Dedifferentiated amniotic fluid mesenchymal stem cell (primary cell): ENCODE data around the gene ARID4A.
"Not testable (repeated sequence)": the region's sequence is repeated elsewhere in the genome, so short reads cannot be mapped to it uniquely, and the experiment has no call there.

ENCODE experiments used
- DNase-seq: peaks from one replicate; pipeline ENCODE4 v3.0.0-alpha.2; 2016; ENCODE audit errors: extremely low spot score

Gene ARID4A

GRCh38 chr14:58362798-58363412, 64.5 kb downstream of the ARID4A start:
- no peak for DNase-seq

DNA sequence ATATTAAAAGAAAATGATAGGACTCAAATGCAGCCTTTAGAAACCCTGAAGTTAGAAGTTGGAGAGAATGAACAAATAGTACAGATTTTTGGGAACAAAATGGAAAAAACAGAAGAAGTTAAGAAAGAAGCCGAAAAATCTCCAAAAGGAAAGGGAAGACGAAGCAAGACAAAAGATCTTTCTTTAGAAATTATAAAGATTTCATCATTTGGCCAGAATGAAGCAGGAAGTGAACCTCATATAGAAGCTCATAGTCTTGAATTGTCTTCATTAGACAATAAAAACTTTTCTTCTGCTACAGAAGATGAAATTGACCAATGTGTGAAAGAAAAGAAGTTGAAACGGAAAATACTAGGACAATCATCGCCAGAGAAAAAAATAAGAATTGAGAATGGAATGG, 66.0 kb downstream of the ARID4A start:
- no peak for DNase-seq

- no peak for DNase-seq
Measured at GRCh38 chr14:58367296-58367695, 68.9 kb downstream of the ARID4A start.

- no peak for DNase-seq
Measured at GRCh38 chr14:58368956-58369355, 70.6 kb downstream of the ARID4A start.

DNA sequence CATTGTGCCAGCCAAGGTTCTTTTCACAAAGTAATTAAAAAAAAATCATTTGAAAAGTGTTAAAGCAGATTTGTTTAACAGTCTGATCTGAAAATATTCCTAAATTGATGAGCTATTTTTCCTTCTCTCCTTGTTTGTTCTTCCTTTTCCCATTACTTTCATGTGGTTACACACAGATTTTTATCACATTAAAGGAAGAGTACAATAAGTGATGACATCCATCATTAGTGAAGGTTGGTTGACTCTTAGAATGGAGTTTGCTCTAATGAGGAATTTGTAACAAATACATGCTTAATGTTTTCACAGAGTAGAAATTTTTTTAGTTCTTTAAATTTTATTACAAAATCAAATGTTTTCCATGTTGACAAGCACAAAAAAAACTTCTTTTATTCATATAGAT, 78.4 kb downstream of the ARID4A start:
- DNase-seq: no peak

- no peak for DNase-seq
Measured at GRCh38 chr14:58390830-58391229, 92.5 kb downstream of the ARID4A start.

DNA sequence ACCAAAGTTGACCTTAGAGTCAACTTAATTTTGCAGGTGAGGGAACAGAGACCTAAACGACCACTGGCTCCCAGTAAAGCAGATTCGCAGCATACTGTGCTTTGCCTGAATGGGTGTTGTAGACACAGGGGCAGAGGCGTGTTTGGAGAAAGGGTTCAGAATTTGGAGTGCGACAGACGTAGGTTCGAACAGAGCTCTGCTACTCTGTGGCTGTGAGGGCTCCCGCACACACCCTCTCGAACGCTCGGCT, 97.1 kb downstream of the ARID4A start:
- no peak for DNase-seq

DNA sequence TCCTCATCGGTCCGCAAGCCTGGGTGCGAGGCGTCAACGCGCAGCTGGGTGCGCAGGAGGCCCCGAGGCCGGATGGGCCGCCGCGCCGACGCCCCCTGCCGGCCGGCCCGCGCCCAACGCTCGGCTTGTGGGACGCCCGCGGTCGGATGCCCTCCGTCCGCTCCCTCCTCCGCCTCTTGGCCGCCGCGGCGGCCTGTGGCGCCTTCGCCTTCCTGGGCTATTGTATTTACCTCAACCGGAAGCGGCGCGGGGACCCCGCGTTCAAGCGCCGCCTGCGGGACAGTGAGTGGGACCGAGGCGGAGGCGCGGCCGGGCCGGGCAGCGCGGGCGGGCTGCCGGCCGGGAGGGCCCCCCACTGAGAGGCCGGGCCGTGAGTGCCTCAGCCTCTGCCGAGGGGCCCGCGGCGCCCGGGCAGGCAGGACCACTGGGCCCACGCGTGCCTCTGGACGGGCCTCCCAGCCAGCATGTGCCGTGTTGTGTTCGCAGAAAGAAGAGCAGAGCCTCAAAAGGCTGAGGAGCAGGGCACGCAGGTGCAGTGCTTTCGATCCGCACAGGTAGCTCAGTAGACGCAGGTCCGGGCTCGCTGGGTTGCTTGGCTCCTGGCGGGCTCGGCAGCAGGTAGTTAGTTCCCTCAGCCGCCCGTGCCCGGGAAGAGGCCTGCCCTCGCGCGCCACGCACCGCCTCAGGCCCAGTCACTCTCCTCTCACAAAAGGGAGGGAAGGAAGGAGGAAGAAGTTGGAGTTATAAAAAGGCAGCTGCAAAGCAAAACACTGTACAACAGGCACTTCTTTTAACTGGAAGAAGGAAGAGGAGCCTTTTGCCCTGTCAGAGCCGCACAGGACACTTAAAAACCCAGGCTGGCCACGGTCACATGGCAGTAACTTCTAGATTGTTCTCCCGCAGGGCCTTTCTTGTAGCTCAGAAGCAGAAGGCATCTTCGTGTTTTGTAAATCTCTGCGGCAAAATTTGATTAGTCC, 97.7 kb downstream of the ARID4A start, which contains the start of gene TOMM20L:
TSS of gene TOMM20L (plus strand) at position 119 of the 977 bp plus-strand sequence. CDS start at position 147, 28 bp downstream.
- peak; percentile 38 for DNase-seq

GRCh38 chr14:58397156-58397555, 98.8 kb downstream of the ARID4A start:
- no peak for DNase-seq

- DNase-seq: no peak
Measured at GRCh38 chr14:58398495-58398894, 100.1 kb downstream of the ARID4A start.

DNA sequence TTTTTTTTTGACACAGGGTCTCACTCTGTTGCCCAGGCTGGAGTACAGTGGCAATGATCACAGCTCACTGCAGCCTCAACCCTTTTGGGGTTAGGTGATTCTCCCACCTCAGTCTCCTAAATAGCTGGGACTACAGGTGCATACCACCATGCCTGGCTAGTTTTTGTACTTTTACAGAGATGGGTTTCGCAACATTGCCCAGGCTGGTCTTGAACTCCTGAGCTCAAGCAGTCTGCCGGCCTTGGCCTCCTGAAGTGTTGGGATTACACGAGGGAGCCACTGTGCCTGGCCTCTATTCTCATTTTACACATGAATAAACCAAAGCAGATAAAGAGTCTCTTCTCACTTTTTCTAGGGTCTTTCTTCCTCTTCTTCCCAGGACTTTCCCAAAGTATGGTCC, 100.5 kb downstream of the ARID4A start:
- DNase-seq: no peak

DNA sequence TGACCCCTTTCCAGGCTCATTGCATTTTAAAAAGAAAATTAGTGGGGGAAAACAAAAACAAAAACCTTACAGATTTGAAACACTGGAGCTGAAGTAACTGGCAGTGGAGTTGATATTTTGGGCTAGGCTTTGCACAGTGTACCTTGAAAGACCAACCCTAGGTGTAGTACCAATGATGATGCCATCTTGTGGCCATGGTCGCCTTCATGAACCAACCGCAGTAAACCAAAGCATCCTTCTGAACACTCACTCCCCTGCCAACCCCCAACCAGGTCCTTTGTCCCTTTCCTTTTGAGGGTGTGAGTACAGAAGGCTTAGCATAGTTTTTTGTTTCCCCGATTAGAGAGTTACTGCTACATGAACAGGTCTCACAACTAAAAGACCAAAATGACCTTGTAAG, 103.2 kb downstream of the ARID4A start:
- DNase-seq: no peak

- DNase-seq: no peak
Measured at GRCh38 chr14:58408681-58409215, 110.4 kb downstream of the ARID4A start.

DNA sequence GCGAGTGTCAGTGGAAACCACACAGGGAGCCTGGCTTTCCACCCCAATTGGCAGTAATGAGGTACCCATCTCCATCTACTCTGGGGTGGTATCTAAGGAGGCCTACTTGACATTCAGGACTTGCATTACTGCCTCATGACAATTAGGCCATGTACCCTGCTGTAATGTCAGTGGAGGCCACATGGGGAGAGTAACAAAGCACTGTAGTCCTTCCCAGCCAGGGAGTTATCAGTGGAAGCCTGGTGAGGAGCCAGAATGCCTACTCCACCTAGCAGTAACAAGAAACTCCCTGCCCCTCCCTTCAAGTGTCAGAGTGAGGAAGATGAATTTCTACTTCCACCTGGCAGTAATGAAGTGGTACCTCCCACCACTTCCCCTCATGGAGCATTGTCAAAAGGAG, 116.5 kb downstream of the ARID4A start:
- DNase-seq: no peak

DNA sequence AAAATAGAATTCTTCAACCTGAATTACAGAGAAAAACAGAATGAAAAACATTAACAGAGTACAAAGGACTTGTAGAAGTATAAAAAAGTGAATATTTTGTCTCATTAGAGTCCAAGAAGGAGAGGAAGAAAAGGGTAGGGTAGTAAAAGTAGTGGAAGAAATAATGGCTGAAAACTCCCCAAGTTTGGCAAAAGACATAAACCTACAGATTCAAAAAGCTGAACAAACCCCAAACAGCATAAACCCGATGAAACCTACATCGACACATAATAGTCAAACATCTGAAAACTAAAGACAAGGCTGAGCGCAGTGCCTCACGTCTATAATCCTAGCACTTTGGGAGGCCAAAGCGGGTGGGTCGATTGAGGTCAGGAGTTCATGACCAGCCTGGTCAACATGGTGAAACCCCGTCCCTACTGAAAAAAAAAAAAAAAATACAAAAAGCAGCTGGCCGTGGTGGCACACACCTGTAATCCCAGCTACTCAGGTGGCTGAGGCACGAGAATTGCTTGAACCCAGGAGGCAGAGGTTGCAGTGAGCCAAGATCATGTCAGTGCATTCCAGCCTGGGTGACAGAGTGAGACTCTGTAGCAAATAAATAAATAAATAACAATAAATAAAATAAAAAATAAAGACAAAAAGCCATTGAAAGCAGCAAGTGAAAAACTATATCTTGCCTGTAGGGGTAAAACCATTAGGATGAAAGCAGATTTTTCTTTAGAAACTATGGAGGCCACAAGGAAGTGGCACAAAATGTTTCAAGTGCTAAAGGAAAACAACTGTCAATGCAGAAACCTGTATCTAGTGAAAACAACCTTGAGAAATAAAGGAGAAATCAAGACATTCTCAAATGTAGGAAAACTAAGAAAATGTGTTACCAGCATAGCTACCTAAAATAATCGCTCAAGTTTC, 117.5 kb downstream of the ARID4A start:
- no peak for DNase-seq

- DNase-seq: not testable (repeated sequence)
Measured at GRCh38 chr14:58416934-58417333, 118.6 kb downstream of the ARID4A start.
